NB4 (cell line): ENCODE measurements around the gene GPRC6A.

Source experiments
- DNase-seq: peaks from one replicate; pipeline ENCODE4 v3.0.0; 2010; ENCODE audit warnings: low read depth
- H3K4me3 ChIP-seq: one replicate; pipeline ENCODE4 v1.5.1; 2011; ENCODE audit warnings: mild to moderate bottlenecking, low read depth, low read length, moderate library complexity
- CTCF ChIP-seq: IDR thresholded peaks from one replicate; pipeline ENCODE4 v1.5.1; 2012; ENCODE audit warnings: low read depth, low read length
- MAX ChIP-seq: IDR thresholded peaks from 2 replicates; pipeline ENCODE4 v1.6.1; 2011; ENCODE audit warnings: low read depth, low read length
- MYC ChIP-seq: IDR thresholded peaks from 2 replicates; pipeline ENCODE4 v1.6.1; 2011; ENCODE audit warnings: low read depth, low read length
- POLR2A ChIP-seq: IDR thresholded peaks from 2 replicates; pipeline ENCODE4 v1.6.1; 2011; ENCODE audit warnings: mild to moderate bottlenecking; ENCODE audit not compliant: insufficient read length; ENCODE audit errors: extremely low read depth

The GPRC6A gene

GRCh38 chr6:116828983-116829382 lies at the start of gene GPRC6A:
Gene GPRC6A (minus strand): TSS chr6:116829083. CDS start chr6:116829013, 70 bp downstream.
- no peak within 1 kb of the TSS for H3K4me3 ChIP-seq
- no peak for TF ChIP-seq CTCF
- no peak for TF ChIP-seq MYC
- TF ChIP-seq POLR2A = no peak
- TF ChIP-seq MAX = no peak
- DNase-seq = no peak

GRCh38 chr6:116877743-116878142 lies 48.9 kb upstream of the GPRC6A start:
- TF ChIP-seq CTCF = no peak
- no peak for TF ChIP-seq MYC
- no peak for TF ChIP-seq MAX
- TF ChIP-seq POLR2A = no peak
- DNase-seq = no peak
- H3K4me3 ChIP-seq = no peak overlapping the region

- no peak within 1 kb of the TSS for H3K4me3 ChIP-seq
- TF ChIP-seq POLR2A (no peak), CTCF (no peak), MYC (no peak), MAX (no peak)
- DNase-seq = no peak
These were observed 48.0 kb upstream of the GPRC6A start, which contains the start of gene RFX6 for GRCh38 chr6:116876635-116877611. Gene RFX6 (plus strand): TSS chr6:116877242. CDS start chr6:116877276, 34 bp downstream.

- no peak for DNase-seq
- no peak overlapping the region for H3K4me3 ChIP-seq
- TF ChIP-seq MAX (no peak), CTCF (no peak), POLR2A (no peak), MYC (no peak)
These were observed 47.2 kb upstream of the GPRC6A start for GRCh38 chr6:116876107-116876506.

- no peak overlapping the region for H3K4me3 ChIP-seq
- no peak for DNase-seq
- TF ChIP-seq CTCF (no peak), MYC (no peak), MAX (no peak), POLR2A (no peak)
These were observed 43.9 kb upstream of the GPRC6A start for GRCh38 chr6:116872771-116873170.
